Measurements from ENCODE around the gene ALDH1L2.

The ALDH1L2 gene

DNA sequence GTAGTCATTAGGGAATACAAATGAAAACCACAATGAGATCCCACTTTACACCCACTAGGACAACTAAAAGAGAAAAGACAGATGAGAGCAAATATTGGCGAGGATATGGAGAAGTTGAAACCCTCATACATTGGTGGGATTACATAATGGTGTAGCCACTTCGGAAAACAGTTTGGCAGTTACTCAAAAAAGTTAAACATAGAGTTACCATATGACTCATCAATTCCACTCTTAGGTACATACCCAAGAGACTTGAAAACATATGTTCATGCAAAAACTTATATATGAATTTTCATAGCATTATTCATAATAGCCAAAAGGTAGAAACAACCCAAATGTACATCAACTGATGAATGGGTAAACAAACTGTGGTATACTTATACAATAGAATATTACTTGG is 27.1 kb downstream of the ALDH1L2 start:
- no peak overlapping the region for H3K4me3 ChIP-seq (ENCODE audit: low read length)
- no peak for TF ChIP-seq CTCF (conservative IDR thresholded peaks at IDR 0.05; ENCODE audit: low read length)
- DNase-seq (ENCODE audit: low read depth), result no peak

- no peak overlapping the region for H3K4me3 ChIP-seq (ENCODE audit: low read length)
- peak; percentile 80 for DNase-seq (ENCODE audit: low read depth)
- TF ChIP-seq CTCF (conservative IDR thresholded peaks at IDR 0.05; ENCODE audit: low read length), result peak; percentile 92
These were observed 31.1 kb downstream of the ALDH1L2 start for GRCh38 chr12:105053116-105053572.

- no peak for TF ChIP-seq CTCF (conservative IDR thresholded peaks at IDR 0.05; ENCODE audit: low read length)
- DNase-seq (ENCODE audit: low read depth), result no peak
- no peak overlapping the region for H3K4me3 ChIP-seq (ENCODE audit: low read length)
These were observed 32.3 kb downstream of the ALDH1L2 start for GRCh38 chr12:105051981-105052380.

- H3K4me3 ChIP-seq (ENCODE audit: low read length), result no peak overlapping the region
- DNase-seq (ENCODE audit: low read depth), result no peak
- TF ChIP-seq CTCF (conservative IDR thresholded peaks at IDR 0.05; ENCODE audit: low read length), result no peak
These were observed 35.9 kb downstream of the ALDH1L2 start for GRCh38 chr12:105048315-105048714.

DNA sequence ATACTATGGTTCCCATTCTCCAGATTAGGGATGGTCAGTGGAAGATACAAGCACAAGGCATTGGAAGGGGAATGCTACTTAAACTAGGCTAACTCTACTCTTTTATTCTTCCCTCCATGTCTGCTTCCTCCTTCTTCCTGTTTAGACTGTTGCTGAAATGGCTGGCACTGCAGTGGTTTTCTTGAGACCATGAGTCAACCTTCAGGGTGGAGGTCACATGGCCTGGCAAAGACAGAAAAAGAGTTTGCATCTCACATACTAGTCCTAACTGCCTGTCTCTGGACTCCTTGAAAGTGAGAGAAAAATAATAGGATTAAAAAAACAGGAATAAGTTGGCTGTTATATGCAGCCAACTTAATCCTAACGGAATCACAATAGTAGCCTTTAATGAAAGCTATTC is 37.0 kb downstream of the ALDH1L2 start:
- DNase-seq (ENCODE audit: low read depth), result no peak
- no peak for TF ChIP-seq CTCF (conservative IDR thresholded peaks at IDR 0.05; ENCODE audit: low read length)
- no peak overlapping the region for H3K4me3 ChIP-seq (ENCODE audit: low read length)

DNA sequence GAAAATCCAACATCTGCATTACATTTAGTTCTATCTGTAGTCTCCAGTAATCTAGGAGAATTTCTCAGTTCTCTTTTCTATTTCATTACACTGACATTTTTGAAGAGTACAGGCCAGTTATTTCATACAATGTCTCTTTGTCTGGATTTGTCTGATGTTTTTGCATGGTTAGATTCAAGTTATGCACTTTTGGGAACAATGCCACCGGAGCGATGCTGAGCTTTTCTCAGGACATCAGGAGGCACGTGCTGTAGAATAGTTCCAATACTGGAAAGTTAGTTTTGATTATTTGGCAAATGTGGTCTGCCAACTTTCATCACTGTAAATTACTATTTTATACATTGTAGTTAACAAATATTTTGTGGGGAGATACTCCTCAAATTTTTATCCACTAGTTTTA is 43.1 kb downstream of the ALDH1L2 start:
- no peak for TF ChIP-seq CTCF (conservative IDR thresholded peaks at IDR 0.05; ENCODE audit: low read length)
- no peak overlapping the region for H3K4me3 ChIP-seq (ENCODE audit: low read length)
- peak; percentile 18 for DNase-seq (ENCODE audit: low read depth)

DNA sequence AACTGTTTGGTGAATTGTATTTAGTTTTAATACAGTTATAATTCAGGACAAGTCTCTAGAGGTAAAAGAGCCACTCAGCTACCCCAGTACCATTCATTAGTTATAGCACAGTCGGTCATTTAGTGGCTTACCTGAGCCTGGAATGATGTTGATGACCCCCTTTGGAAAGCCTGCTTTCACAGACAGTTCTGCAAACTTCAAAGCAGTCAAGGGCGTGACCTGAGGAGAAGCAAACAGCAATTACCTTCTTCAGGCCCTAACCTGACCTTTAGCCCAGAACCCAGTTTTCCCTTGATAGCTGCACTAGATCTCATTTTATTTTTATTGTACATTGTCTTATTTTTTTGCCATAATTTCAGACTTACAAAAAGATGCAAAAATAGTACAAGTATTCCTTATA is 43.8 kb downstream of the ALDH1L2 start:
- TF ChIP-seq CTCF (conservative IDR thresholded peaks at IDR 0.05; ENCODE audit: low read length), result no peak

More for the DNA sequence above, 43.8 kb downstream of the ALDH1L2 start:
- DNase-seq (ENCODE audit: low read depth), result no peak
- no peak overlapping the region for H3K4me3 ChIP-seq (ENCODE audit: low read length)
